PC-9 (cell line): ENCODE measurements around the gene R3HDM2. TPM values are rescaled to one million over a fixed set of nuclear protein-coding genes. Genes with fewer than 3 reads are reported as not detected.

Experiments used
- BruUV-seq: library from RNA; stranded (reverse); fragments of 400-500 nt; replicated peaks from 2 replicates; lab custom pipeline; 2021; lab: Mats Ljungman, UMichigan
- CTCF ChIA-PET: fragments of 300-600 bp; sonication (Branson Sonifier 250); formaldehyde crosslinking; loops from one replicate; lab custom pipeline; 2022; ENCODE audit warnings: antibody characterized with exemption; lab: Charles Lee
- POLR2A ChIA-PET: fragments of 300-600 bp; sonication (Branson Sonifier 250); formaldehyde crosslinking; loops from one replicate; lab custom pipeline; 2022; ENCODE audit warnings: antibody characterized with exemption; ENCODE audit not compliant: unreplicated experiment; lab: Charles Lee
- DNase-seq, 2 experiments: peaks; one replicate each; pipeline versions ENCODE4 v3.0.0 to v3.0.0-alpha.2; 2015 to 2022; ENCODE audit warnings: mixed read lengths in 1 of 2
- H2AFZ ChIP-seq: fragments of 200-600 bp; sonication (generic); 2 replicates; pipeline ENCODE4 v1.8.1; 2017; ENCODE audit warnings: antibody characterized with exemption
- H3F3A ChIP-seq: fragments of 200-600 bp; sonication (generic); 2 replicates; pipeline ENCODE4 v1.8.1; 2017; ENCODE audit warnings: antibody characterized with exemption, mild to moderate bottlenecking, low read depth; ENCODE audit not compliant: insufficient read depth
- H3K27ac ChIP-seq: fragments of 200-600 bp; sonication (generic); 2 replicates; pipeline ENCODE4 v1.6.1; 2016; ENCODE audit warnings: mixed run types
- H3K27me3 ChIP-seq: fragments of 200-600 bp; sonication (generic); 2 replicates; pipeline ENCODE4 v1.6.1; 2016; ENCODE audit warnings: low read depth, mixed run types; ENCODE audit not compliant: insufficient read depth
- H3K36me3 ChIP-seq: fragments of 200-600 bp; sonication (generic); 2 replicates; pipeline ENCODE4 v1.6.1; 2016; ENCODE audit warnings: low read depth, mixed run types
- H3K4me1 ChIP-seq: fragments of 200-600 bp; sonication (generic); replicated peaks from 2 replicates; pipeline ENCODE4 v1.6.1; 2016; ENCODE audit warnings: mixed run types; ENCODE audit not compliant: insufficient read depth
- H3K4me2 ChIP-seq: fragments of 200-600 bp; sonication (generic); 2 replicates; pipeline ENCODE4 v1.6.1; 2017; ENCODE audit warnings: mixed run types
- H3K4me3 ChIP-seq: fragments of 200-600 bp; sonication (generic); 2 replicates; pipeline ENCODE4 v1.6.1; 2016; ENCODE audit warnings: mixed run types
- H3K79me2 ChIP-seq: fragments of 200-600 bp; sonication (generic); 2 replicates; pipeline ENCODE4 v1.6.1; 2017; ENCODE audit warnings: low read depth, mixed run types
- H3K9me2 ChIP-seq: fragments of 200-600 bp; sonication (generic); 2 replicates; pipeline ENCODE4 v1.8.1; 2017; ENCODE audit warnings: mild to moderate bottlenecking; ENCODE audit not compliant: insufficient read depth
- H3K9me3 ChIP-seq: fragments of 200-600 bp; sonication (generic); 2 replicates; pipeline ENCODE4 v1.8.1; 2016; ENCODE audit warnings: low read depth; ENCODE audit not compliant: insufficient read depth
- H4K20me1 ChIP-seq: fragments of 200-600 bp; sonication (generic); 2 replicates; pipeline ENCODE4 v1.8.1; 2017; ENCODE audit not compliant: insufficient read depth
- CTCF ChIP-seq: fragments of 200-600 bp; sonication (generic); conservative IDR thresholded peaks from 2 replicates; pipeline ENCODE4 v1.6.1; 2017; ENCODE audit warnings: mixed run types, antibody characterized with exemption, mild to moderate bottlenecking, moderate library complexity
- EZH2 ChIP-seq: fragments of 200-600 bp; sonication (generic); IDR thresholded peaks from 2 replicates; pipeline ENCODE4 v1.8.0; 2017; ENCODE audit warnings: antibody characterized with exemption, low read depth
- intact Hi-C: fragments of 100-400 bp; cut with micrococcal nuclease; formaldehyde crosslinking; loops from one replicate; pipeline ENCODE4 v1.10.0; 2022; ENCODE audit not compliant: unreplicated experiment
- total RNA-seq: library from RNA; stranded (reverse); gene quantifications from 2 replicates; pipeline ENCODE4 v1.2.3, GENCODE V29; 2021

The R3HDM2 gene
- total RNA-seq, 1 experiment from 2014 or later: 65.1 TPM

- POLR2A ChIA-PET: no interaction called here
- Histone ChIP-seq H3K79me2 (no peaks in the 10 kb centered on the region), H3K36me3 (no peaks in the 10 kb centered on the region), H3F3A (no peaks in the 10 kb centered on the region), H2AFZ (no peak overlapping the region), H3K9me3 (no peaks in the 10 kb centered on the region), H3K4me1 (no peaks in the 10 kb centered on the region), H3K9me2 (no peaks in the 10 kb centered on the region), H3K27ac (no peak overlapping the region), H3K4me3 (no peak overlapping the region), H3K4me2 (no peak overlapping the region), H4K20me1 (no peaks in the 10 kb centered on the region), H3K27me3 (no peaks in the 10 kb centered on the region)
- intact Hi-C loops: no loop called here
- CTCF ChIA-PET: no interaction called here
- TF ChIP-seq CTCF: no peak
- TF ChIP-seq EZH2: no peak
- DNase-seq: no peak
- no TSS peak for BruUV-seq
Measured at GRCh38 chr12:57438400-57438799, 7.6 kb upstream of the R3HDM2 start.

GRCh38 chr12:57435293-57435692 lies 4.5 kb upstream of the R3HDM2 start:
- H3K4me1 ChIP-seq: 0 out of 2 replicates have a peak, but pooled peaks cover 8% of the 10 kb centered on the region
- H2AFZ ChIP-seq: no peak overlapping the region
- H4K20me1 ChIP-seq: no peaks in the 10 kb centered on the region
- ChIA-PET POLR2A (no interaction called here), CTCF (no interaction called here)
- H3F3A ChIP-seq: peaks cover 5% of the 10 kb centered on the region; the same call in 1 of the 2 replicates
- TF ChIP-seq CTCF (no peak), EZH2 (no peak)
- intact Hi-C loops: no loop called here
- no peak overlapping the region for H3K4me3 ChIP-seq
- DNase-seq: no peak
- H3K36me3 ChIP-seq: no peaks in the 10 kb centered on the region
- H3K79me2 ChIP-seq: no peaks in the 10 kb centered on the region
- no peak overlapping the region for H3K4me2 ChIP-seq
- no peaks in the 10 kb centered on the region for H3K9me2 ChIP-seq
- H3K27ac ChIP-seq: no peak overlapping the region
- BruUV-seq: no TSS peak
- H3K27me3 ChIP-seq: no peaks in the 10 kb centered on the region
- no peaks in the 10 kb centered on the region for H3K9me3 ChIP-seq

GRCh38 chr12:57434517-57435223 lies 3.8 kb upstream of the R3HDM2 start, which contains the start of gene INHBC:
INHBC (plus strand) TSS chr12:57434784; CDS start chr12:57434887, 103 bp downstream.
- peaks cover 5% of the 10 kb centered on the region; the same call in 1 of the 2 replicates for H3F3A ChIP-seq
- no peak for DNase-seq
- H3K27me3 ChIP-seq: no peaks in the 10 kb centered on the region
- no peak within 1 kb of the TSS for H3K27ac ChIP-seq
- H3K4me2 ChIP-seq: no peak within 1 kb of the TSS
- BruUV-seq: no TSS peak
- H3K9me2 ChIP-seq: no peaks in the 10 kb centered on the region
- CTCF ChIA-PET: no interaction called here
- no peaks in the 10 kb centered on the region for H4K20me1 ChIP-seq
- intact Hi-C loops: no loop called here
- no peaks in the 10 kb centered on the region for H3K36me3 ChIP-seq
- TF ChIP-seq CTCF (no peak), EZH2 (no peak)
- no peak within 1 kb of the TSS for H2AFZ ChIP-seq
- H3K4me1 ChIP-seq: 0 out of 2 replicates have a peak, but pooled peaks cover 10% of the 10 kb centered on the region
- no peaks in the 10 kb centered on the region for H3K9me3 ChIP-seq
- POLR2A ChIA-PET: no interaction called here
- H3K79me2 ChIP-seq: peaks cover 6% of the 10 kb centered on the region
- no peak within 1 kb of the TSS for H3K4me3 ChIP-seq
